Stimulated activated CD4-positive, alpha-beta T cell treated with anti-CD3 and anti-CD28 coated beads, Interleukin-4, amount 100 ng/mL, for 48 hours (primary cell): ENCODE data around the gene PDGFRB.

Source experiments
- DNase-seq, 2 donors: peaks; one replicate each; pipeline ENCODE4 v3.0.0-alpha.2; 2020; ENCODE audit warnings: low read depth in 2 of 2

The PDGFRB gene

DNA sequence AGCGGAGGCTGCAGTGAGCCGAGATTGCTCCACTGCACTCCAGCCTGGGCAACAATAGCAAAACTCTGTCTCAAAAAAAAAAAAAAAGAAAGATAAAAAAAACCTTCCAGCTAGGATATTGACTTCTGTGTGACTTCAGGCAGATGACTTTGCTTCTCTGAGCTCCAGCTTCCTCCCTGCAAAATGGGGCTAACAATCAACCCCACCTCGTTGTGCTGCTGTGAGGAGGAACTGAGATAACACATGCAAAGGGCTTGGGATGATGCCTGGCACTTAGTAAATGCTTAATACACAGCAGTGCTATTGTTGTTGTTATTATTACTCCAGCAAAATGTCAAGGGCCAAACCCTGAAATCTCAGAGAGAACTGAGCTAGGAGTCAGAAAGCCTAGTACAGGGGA is 7.4 kb upstream of the PDGFRB start:
- DNase-seq: no peak

DNA sequence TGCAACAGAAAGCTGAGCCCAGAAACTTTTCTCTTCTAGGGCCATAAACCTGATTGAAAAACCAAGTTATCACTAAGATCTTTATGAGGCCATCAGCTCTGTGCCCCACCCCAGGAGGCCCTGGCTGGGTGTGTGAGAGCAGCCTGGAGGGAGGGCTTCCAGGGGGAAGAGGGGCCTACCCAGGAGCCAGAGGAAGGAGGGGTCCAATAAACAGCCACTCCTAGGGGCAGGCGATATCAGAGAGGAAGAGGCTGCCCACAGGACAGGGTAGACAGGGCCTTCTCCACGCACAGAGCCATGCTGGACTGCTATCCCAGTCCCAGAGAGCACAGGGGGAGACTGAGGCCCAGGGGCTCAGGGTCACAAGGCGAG is 6.5 kb upstream of the PDGFRB start:
- DNase-seq: no peak

DNA sequence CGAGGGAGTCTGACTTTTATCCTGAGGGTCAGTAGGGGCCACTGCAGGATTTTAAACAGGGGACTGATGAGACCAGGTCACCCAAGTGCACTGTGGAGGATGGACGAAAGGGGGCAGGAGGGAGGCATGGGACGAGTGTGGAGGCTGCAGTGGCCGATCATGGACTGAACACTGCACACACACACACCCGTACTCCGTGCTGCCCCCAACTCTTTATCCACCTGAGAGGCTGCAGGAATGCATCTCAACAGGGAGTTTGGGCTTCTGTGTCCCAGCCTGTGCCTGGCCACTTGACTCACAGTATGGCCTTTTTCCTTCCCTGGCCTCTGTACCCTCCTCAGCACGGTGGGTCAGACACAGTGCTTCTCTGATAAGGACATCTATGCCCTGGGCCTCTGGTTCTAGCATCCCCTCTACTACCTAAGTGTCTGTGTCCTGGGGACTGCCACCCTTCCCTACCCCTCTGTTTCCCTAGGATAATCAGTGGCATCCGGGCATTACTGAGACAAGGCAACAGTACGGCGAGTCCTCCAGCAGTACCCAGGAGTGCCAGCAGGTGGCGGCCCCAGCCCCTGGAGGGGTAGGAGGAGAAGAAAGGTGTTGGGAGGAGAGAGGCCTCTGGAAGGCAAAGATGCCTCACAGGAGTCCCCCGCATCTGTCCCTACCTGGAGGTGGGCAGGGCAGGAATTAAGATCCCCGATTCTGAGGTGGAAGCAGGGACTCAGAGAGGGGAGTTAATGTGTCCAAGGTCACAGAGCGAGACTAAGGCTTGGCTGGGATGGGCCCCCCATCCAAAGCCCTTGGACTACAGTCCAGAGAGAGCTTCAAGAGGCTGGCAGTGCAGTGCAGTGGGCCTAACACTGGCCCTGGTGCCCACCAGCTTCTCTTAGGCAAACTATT is 5.8 kb upstream of the PDGFRB start:
- peak; percentile 68 to 91 for DNase-seq

DNA sequence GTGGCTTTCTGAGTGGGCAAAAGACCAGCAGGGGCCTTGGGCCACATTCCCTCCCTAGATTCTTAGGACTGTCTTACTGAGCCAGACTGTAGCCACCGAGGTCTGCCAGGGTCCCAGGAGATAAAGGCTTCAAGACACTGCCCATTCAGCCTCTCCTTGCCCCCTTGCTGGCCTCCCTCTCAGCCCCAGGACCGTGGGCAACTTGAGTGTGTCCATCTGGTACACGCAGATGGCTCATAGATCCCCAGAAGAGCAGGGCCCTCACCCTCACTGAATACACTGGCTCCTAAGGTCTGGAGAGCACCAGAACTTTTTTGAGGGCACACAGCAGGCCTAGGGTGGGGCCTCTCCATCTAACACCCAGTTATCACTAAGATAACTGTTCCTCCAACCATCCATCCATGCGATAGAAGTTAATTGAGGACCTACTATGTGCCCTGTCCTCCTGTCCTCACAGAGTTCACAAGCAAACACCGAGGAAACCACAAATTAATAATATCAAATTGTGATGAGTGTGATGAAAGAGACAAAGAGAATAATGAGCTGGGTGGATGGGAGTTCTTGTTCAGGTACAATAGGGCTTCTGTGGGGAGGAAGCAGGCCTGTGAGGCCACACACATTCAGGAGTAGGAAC is 4.9 kb upstream of the PDGFRB start:
- no peak for DNase-seq

DNA sequence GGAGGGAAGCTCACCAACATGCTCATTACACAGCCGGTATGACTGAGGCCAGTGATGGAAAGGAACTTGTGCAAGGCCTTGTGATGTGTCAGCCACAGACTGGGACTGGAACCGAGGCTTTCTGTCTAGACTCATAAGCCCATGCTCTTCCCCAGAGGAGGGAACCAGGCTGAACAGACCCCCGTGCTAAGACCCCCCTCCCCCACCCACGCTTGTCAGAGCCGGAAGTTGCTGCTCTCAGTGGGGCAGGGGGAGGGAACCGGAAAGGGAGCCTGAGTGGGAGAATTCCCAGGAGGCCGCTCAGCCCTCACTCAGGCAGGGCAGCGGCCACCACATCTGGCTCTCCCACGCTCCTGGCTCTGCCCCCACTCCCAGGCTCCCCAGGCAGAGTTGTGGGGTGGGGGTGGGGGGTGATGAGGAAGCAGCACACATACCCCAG is 4.1 kb upstream of the PDGFRB start:
- no peak for DNase-seq

DNA sequence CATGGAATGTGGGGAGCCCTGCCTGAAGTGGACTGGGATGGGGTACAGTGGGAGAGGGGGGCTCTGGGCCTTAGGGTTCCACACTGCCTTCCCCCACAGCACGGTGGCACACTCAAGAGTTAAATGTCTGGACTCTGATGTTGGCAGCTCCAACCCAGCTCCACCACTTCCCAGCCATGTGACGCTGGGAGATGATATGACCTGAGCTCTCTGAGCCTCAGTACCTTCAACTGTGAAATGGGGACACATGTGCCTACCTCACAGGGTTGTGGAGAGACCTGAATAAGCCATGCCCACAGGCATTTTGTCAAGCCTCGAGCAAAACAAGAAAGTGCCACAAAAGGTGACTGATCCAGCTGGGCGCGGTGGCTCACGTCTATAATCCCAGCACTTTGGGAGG is 3.4 kb upstream of the PDGFRB start:
- no peak for DNase-seq

DNA sequence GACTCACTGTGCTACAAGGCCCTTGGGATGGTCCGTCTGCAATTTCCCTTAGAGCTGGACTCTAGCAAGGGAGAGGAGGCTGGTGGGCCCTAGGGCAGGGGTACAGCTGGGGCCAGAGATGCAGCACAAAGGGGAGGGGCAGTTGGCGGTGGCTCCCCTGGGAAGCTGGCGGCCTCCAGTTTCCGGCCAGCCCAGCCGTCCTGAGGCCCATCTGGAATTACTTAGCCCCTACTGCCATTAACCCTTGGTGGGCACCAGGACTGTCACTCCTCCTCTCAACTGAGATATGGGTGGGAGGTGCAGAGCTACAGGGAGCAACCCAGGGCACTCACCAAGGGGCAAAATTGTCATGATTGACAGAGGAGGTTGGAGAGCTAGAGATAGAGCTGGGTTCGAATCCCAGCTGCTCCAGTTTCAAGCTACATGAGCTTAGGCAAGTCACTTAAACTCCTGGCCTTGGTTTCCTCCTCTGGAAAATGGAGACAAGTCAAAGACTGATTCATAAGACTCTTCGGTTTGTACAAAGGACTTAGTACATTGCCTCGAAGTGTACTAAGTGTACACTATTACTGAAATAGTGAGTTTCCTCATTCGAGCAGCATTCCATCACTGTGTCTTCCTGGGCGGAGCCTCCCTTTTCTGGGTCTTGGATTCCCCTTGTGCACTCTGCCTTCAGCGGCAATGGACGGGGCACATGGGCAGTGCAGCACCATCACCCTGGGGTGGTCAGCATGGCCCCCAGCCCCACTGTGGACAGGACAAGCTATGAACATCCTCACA is 2.7 kb upstream of the PDGFRB start:
- DNase-seq: no peak

DNA sequence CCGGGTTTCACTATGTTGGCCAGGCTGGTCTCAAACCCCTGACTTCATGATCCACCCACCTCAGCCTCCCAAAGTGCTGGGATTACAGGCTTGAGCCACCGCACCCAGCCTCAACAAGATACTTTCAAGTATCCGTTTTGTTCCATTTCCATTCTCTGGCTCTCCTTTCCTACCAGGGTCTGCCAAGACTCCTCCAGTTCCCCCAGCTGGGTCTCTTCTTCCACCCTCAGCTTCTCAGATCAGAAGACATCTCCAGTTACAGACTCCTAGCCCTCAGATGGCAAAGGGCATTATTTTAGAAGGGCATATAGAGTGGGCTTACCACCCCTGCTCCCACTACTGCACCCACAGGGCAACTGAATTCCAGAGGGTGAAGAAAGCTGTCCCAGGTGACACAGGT is 1.5 kb upstream of the PDGFRB start:
- no peak for DNase-seq

DNA sequence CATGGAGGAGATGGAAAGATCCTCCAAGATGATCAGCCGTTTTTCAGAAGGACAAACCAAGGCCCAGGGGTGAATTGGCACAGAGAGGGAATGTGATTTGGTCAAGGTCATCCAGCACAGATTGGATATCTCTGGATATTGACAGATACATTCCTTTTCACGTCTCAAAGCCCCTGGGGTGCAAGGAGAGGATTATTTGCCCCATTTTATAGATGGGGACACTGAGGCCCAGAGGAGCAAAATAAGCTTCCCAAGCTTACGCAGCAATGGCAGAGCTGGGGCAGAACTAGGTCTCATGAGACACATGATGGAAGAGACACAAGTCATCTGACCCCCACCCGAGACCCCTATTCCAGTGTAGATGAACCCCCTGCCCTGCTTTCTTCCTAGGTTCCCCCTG is 895 bp upstream of the PDGFRB start:
- no peak for DNase-seq

DNA sequence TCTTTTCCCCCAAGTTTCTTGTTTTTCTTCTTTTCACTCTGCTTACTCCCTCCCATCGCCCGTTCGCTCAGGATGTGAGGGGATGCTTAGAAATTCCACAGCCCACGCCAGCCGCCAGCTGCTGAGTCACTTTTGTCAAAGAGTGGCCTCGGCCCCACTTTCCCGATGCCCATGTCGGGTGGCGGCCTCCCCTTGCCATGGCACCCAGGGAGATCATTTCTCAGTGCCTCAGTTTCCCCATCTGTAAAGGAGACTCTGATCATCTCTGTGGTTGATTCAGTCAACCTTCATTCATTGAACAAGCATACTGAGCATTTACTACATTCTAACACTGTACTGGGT is 353 bp upstream of the PDGFRB start:
- DNase-seq: no peak

DNA sequence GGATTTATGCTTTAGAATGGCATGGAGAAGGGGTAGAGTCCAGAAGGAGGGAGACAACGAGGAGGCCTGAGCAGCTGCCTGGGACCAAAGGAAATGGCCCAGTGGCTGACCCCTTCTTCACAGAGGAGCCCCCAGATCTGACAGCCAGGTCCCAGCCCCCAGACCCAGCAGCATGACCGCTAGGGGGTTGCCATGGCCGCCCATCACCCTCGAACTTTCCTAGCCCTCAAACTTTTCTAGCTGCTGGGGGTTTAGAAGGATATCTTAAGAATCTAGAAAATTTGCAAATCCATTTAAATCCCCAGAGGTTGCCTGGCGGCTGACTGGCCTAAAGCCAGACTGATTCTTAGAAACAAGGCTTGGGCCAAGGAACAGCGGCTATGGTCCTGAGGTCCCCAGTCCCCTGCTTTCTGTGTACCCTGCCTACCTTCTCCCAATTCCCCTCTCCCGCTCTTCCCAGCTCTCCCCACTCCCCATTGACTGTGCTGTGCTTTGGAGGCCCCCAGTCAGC is 972 bp downstream of the PDGFRB start:
- DNase-seq: no peak

DNA sequence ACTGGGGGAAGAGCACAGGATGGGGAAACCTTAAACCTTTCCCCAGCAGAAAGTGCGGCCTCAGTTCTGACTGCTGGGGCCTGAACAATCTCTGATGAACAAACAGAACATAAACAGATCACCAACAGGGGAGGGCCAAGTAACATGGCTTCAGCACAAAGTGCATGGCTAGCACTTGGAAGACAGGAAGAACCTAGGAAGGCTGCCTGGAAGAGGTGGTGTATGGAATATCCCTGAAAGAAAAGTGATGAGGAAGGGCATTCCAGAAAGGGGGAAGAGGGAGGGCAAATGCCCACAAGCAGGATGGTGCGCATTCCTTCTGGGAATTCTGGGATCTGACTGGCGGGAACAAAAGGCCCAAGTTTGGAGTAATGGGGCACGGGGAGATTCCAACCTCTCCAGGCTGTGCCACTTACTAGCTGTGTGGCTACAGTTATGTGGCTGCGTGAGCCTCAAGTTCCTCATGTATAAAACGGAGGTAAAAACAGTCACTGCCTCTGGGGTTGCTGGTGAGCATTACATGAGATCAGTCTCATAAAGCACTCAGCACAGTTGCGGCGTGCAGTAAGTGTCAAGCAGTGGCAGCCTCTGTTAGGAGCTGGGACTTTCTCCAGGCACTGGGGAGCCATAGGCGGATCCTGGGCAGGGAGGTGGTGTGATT is 1.6 kb downstream of the PDGFRB start:
- DNase-seq: no peak

DNA sequence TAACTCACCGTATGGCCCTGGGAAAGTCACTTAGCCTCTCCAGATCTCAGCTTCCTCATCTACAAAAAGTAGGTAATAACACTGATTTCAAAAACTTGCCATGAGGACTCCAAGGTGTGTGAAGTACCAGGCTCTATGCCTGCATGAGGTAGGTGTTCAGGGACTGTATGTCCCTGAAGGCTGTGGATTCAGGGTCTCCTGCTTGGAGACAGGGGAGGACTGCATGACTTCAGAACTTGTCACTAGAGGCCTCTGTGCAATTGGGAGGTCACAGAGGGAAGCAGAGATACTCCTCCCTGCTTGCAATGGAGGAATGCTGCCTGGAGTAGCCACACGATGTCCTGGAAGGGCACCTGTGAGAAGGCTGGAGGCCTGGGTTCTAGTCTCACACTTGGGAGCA is 2.2 kb downstream of the PDGFRB start:
- no peak for DNase-seq

DNA sequence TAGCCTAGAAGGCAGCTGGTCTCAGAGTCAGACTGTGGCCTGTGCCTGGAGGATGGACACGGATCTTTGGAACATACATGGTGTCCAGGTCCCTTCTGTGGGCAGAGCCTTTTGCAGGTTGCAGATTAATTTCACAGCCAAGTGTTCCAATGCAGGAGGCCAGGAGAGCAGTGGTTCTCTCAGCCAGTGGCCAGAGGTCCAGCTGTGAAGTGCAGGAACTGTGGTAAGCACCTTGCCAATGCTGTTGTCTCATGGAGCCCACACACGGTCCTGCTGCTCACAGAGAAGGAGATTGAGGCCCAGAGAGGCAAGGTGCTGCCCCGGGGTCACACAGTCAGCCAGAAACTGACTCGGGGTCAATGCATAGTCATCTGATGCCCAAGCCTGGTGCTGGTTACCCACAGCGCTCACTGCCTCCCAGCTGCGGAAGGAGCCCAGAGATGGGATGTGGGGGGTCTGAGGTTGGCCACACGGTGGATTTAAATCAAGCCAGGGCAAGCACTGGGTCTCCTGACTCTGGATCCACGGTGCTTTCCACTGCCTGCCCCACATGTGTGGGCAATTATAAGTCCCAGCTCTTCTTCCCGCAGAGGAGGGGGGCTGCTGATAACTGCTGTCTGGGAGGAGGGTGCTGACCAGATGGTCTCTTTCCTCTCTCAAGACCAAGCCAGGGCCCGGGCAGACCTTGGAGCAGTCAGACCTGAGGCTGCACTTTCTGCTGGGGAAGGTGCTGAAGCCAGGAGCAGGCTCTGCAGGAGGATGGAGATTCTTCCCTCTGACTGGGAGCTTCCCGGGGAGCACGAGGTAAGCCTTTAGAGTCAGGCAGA is 2.8 kb downstream of the PDGFRB start:
- no peak for DNase-seq

DNA sequence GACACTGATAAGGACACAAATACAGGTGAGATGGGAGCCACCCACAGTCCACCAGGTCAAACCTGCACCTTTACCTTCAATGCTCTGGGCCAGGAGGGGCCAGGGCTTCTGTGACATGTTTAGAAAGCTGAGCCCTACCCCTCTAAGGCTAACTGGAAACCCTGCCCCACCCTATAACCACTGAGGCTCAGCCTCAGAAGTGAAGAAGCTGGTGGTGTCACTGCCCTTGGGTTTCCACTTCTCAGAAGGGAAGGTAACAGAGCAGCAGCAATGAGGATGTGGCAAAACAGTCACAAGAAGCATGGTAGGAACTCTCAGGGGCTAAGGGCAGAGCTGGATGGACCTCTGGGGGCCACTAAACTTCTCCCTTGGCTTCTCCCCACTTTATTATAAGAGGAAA is 6.0 kb downstream of the PDGFRB start:
- no peak for DNase-seq

DNA sequence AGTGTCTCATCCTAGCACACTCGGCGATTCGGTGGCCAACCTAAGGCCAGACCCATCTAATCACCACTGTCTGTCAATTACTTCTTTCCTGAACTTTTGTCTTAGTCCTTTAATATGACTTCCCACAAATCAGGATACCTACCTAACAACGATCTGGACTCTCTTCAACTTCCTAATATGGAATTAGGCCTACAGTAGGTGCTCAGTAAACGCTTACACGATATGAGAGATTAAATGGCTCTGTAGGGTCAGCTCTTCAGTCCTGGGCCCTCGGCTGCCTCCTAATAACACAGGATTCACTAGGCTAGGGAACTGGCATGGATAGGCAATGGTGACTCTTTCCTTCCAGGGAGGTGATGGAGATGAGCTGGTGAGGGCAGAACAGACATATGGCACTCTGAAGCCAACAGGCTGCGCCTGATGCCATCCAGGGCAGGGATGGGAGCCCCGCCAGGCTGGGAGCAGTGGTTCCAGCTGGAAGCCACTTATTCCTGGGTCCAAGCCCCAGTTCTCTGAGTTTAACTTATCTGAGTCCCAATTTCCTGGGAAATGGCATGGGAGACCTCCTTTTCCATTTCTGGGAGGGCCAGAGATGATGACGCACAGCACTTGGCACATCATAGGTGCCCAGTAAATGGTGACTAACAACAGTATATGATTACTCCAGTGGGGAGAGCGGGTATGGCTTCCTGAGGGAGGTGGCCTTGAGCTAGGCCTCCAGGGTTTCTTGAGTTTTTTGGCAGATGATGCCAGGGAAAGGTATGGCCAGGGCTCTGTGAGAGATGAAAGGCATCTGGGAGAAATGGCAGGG is 7.3 kb downstream of the PDGFRB start:
- DNase-seq: no peak

DNA sequence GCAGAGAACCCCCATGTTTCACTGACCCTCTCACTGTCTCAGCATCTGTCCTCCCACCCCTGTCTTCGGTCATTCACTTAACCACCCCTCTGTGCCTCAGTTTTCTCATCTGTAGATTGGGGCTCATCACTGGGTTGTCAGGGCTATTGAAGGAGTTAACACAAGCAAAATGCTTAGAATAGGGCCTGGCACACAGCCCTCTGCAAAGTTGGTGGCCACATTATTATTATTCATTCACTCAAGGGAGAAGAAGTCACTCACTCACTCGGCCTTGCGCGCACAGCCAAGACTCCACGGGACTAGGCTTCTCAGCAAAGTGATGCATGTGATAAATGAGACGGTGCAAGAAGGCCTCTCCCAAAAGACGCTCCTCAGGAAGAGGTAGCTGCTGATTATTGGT is 8.0 kb downstream of the PDGFRB start:
- DNase-seq: no peak

DNA sequence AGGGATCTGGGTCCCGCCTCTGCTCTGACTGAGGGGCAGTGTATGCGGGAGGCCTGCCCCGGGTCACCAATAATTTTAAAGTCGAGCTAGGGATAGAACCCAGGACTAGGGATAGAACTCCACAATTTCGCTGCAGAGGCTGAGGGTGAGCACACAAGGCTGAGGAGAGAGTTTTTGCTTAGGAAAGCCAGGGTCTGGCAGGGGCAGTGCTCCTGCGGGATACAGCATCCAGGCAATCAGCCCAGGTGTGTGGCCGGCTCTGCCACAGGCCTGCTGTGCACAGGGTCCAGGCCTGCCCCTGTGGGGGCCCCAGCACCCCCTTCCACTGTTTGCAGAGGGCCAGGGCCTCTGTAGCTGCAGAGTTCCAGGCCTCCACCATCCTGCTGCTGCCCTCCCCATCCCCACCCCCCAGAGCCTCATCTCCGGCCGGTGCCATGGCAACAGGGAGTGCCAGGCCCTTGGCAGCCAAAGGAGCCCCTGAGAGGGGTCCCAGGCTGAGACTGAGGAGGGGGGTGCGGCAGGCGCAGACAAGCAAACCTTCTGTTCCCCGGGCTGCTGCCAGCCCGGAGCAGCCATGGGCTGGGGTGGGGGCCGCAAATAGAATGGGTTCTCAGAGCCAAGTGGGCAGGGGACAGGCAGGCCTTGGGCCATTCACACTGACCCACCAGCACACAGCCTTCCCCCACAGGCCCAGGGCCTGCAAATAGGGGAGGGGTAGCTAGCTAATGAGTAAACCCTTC is 8.6 kb downstream of the PDGFRB start:
- DNase-seq: no peak

DNA sequence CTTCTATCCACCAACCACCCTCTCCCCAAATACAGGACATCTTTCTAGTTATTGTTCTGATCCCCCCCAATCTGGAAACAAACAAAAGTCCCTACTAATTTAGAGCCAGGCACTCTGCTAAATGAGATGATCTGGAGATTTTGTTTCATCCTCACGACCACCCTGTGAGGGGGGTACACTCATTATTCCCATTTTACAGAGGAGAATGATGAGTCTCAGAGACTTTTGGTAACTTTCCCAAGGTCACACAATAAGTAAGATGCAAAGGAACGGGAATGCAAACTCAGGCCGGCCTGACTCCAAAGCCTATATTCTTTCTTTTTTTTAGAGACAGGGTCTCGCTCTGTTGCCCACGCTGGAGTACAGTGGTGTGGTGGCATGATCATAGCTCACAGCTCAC is 9.4 kb downstream of the PDGFRB start:
- DNase-seq: no peak

DNA sequence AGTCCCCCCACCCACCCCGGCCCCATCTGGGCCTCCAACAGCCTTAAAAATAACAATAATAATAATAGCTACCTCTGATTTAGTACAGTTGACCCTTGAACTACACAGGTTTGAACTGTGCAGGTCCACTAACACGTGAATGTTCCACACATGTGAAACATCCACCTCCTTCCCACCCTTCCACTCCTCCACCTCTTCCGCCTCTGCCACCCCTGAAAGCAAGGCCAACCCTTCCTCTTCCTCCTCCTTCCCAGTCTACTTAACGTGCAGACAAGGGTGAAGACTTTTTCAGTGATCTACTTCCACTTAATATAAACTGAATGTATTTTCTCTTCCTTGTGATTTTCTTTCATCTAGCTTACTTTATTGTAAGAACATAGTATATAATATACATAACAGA is 10.8 kb downstream of the PDGFRB start:
- DNase-seq: no peak
